Calu3 (cell line): ENCODE results near the gene MYH9. TPM values are rescaled to one million over a fixed set of nuclear protein-coding genes. Genes with fewer than 3 reads are reported as not detected.

Source experiments
- BruUV-seq: library from RNA; stranded (reverse); fragments of 400-500 nt; replicated peaks from 2 replicates; lab custom pipeline; 2021; lab: Mats Ljungman, UMichigan
- CTCF ChIA-PET: fragments of 300-600 bp; sonication (Branson Sonifier 250); formaldehyde crosslinking; loops from one replicate; lab custom pipeline; 2022; ENCODE audit warnings: antibody characterized with exemption; lab: Charles Lee
- DNase-seq: peaks from one replicate; pipeline ENCODE4 v3.0.0; 2022
- H3K27ac Mint-ChIP-seq: one replicate; pipeline ENCODE4 v1.8.0; 2022; ENCODE audit warnings: mixed read lengths; ENCODE audit not compliant: unreplicated experiment
- H3K27me3 Mint-ChIP-seq: one replicate; pipeline ENCODE4 v1.8.0; 2022; ENCODE audit warnings: mixed read lengths; ENCODE audit not compliant: unreplicated experiment
- H3K36me3 Mint-ChIP-seq: one replicate; pipeline ENCODE4 v1.8.0; 2022; ENCODE audit warnings: mild to moderate bottlenecking, moderate library complexity, mixed read lengths; ENCODE audit not compliant: insufficient read depth, unreplicated experiment
- H3K4me1 Mint-ChIP-seq: one replicate; pipeline ENCODE4 v1.8.0; 2022; ENCODE audit warnings: mild to moderate bottlenecking, low read depth, mixed read lengths; ENCODE audit not compliant: unreplicated experiment
- H3K4me3 Mint-ChIP-seq: one replicate; pipeline ENCODE4 v1.8.0; 2022; ENCODE audit warnings: mild to moderate bottlenecking, low read depth, moderate library complexity, mixed read lengths; ENCODE audit not compliant: unreplicated experiment
- H3K9me3 Mint-ChIP-seq: one replicate; pipeline ENCODE4 v1.8.0; 2022; ENCODE audit warnings: low read depth, mixed read lengths; ENCODE audit not compliant: unreplicated experiment
- intact Hi-C: fragments of 100-400 bp; cut with micrococcal nuclease; formaldehyde crosslinking; loops from one replicate; pipeline ENCODE4 v1.10.0; 2022; ENCODE audit not compliant: unreplicated experiment
- total RNA-seq: library from RNA; stranded (reverse); gene quantifications from 2 replicates; pipeline ENCODE4 v1.2.3, GENCODE V29; 2022
- TF ChIP-seq, protein P1 (sequence below): fragments of 200-600 bp; IDR thresholded peaks from one replicate; pipeline ENCODE4 v1.8.0; 2022; ENCODE audit warnings: antibody characterized with exemption; ENCODE audit not compliant: unreplicated experiment

Gene MYH9
- total RNA-seq, 1 experiment from 2014 or later = 606 TPM

DNA sequence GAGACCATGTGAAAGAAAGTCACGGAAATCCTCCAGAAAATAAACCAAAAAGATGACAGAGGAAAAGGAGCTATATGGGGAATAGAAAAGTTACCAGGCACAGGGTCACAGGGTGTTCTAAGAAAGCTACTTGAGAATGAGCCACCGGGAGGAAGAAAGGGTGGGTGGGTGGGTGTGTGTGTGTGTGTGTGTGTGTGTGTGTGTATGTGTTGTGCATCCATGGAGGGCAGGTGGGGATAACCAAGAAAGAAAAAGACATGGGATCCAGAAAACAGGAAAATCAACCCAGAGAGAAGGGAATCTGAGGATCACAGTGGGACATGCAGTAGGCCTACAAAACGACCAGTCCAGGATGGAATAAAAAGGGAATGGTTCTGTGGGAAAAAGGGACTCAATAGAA lies 152.2 kb downstream of the MYH9 start:
- TF ChIP-seq, protein P1, sequence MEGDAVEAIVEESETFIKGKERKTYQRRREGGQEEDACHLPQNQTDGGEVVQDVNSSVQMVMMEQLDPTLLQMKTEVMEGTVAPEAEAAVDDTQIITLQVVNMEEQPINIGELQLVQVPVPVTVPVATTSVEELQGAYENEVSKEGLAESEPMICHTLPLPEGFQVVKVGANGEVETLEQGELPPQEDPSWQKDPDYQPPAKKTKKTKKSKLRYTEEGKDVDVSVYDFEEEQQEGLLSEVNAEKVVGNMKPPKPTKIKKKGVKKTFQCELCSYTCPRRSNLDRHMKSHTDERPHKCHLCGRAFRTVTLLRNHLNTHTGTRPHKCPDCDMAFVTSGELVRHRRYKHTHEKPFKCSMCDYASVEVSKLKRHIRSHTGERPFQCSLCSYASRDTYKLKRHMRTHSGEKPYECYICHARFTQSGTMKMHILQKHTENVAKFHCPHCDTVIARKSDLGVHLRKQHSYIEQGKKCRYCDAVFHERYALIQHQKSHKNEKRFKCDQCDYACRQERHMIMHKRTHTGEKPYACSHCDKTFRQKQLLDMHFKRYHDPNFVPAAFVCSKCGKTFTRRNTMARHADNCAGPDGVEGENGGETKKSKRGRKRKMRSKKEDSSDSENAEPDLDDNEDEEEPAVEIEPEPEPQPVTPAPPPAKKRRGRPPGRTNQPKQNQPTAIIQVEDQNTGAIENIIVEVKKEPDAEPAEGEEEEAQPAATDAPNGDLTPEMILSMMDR = no peak
- H3K27ac Mint-ChIP-seq = peak overlapping the region; percentile 8
- H3K4me3 Mint-ChIP-seq = peak overlapping the region; percentile 97
- H3K4me1 Mint-ChIP-seq = peaks cover 60% of the 10 kb centered on the region
- CTCF ChIA-PET = interaction anchor here (0.7 kb wide), 1 partner anchor 9 kb away, joined by 3 read pairs; no protein-coding TSS in a partner anchor
- peaks cover 76% of the 10 kb centered on the region for H3K36me3 Mint-ChIP-seq
- intact Hi-C loops = no loop called here
- H3K27me3 Mint-ChIP-seq = no peaks in the 10 kb centered on the region
- H3K9me3 Mint-ChIP-seq = no peaks in the 10 kb centered on the region
- DNase-seq = no peak
- no TSS peak for BruUV-seq

DNA sequence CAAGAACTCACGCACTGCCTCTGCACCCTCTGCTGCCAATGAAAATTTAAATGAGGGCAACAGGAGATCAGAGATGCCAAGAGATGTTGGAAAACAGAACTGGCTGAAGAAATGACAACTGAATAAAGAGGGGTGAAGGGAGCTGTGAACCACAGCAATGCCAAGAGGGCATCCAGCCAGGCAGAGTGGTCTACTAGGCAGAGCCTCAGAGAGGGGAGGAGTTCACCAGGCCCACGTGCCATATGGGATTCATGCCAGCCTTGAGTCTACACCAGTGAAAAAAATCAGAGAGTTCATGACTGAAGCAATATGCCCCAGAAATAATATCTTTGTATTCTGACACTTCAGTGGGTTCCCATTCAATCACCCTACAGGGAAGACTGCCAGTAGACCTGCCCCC lies 152.8 kb downstream of the MYH9 start:
- TF ChIP-seq, protein P1 = no peak
- peaks cover 77% of the 10 kb centered on the region for H3K36me3 Mint-ChIP-seq
- H3K9me3 Mint-ChIP-seq = no peaks in the 10 kb centered on the region
- peaks cover 56% of the 10 kb centered on the region for H3K4me1 Mint-ChIP-seq
- peak overlapping the region; percentile 97 for H3K4me3 Mint-ChIP-seq
- no peaks in the 10 kb centered on the region for H3K27me3 Mint-ChIP-seq
- no peak for DNase-seq
- BruUV-seq = no TSS peak
- no peak overlapping the region for H3K27ac Mint-ChIP-seq
- CTCF ChIA-PET = no interaction called here
- intact Hi-C loops = no loop called here

DNA sequence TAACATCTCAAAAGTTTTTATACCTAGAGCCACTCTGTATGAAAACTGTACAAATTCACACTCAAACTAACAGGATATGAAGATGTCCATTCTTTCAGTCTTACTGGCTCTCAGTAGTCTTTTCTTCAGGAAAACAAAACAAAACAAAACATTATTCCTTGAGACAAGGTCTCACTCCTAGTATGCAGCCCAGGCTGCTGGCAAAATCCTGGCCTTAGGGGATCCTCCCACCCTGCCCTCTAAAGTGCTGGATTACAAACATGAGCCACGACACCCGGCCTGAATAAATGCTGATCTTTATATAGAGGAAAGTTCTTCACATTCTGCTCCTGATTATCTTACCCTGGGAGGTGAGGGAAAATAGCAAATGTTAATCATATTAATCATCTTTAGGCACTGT lies 153.6 kb downstream of the MYH9 start:
- H3K36me3 Mint-ChIP-seq = peaks cover 77% of the 10 kb centered on the region
- TF ChIP-seq, protein P1 = no peak
- H3K27ac Mint-ChIP-seq = no peak overlapping the region
- no peaks in the 10 kb centered on the region for H3K9me3 Mint-ChIP-seq
- H3K4me1 Mint-ChIP-seq = peaks cover 49% of the 10 kb centered on the region
- intact Hi-C loops = no loop called here
- no peak overlapping the region for H3K4me3 Mint-ChIP-seq
- DNase-seq = no peak
- no peaks in the 10 kb centered on the region for H3K27me3 Mint-ChIP-seq
- CTCF ChIA-PET = no interaction called here
- BruUV-seq = no TSS peak

DNA sequence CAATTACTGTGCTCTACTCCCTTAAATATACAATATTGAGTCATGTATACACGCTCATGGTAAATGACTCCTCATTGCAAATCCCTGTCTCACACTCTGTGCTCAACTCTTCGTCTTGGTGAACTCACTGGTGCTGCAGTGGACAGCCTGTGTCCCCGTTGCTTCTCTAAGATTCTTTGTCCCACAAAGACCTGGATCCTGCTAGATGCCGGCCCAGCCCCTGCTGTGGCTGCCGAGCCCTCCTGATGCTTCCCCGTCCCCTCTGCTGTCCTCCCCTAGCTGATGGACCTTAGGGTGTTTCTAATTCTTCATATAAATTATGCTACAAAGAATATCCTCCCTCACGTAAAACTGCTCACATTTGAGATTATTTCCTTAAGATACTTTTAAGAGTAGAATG lies 154.0 kb downstream of the MYH9 start:
- CTCF ChIA-PET = no interaction called here
- Mint-ChIP-seq H3K27me3 (no peaks in the 10 kb centered on the region), H3K36me3 (peaks cover 73% of the 10 kb centered on the region), H3K27ac (no peak overlapping the region), H3K9me3 (no peaks in the 10 kb centered on the region), H3K4me1 (peaks cover 48% of the 10 kb centered on the region), H3K4me3 (no peak overlapping the region)
- BruUV-seq = no TSS peak
- DNase-seq = no peak
- intact Hi-C loops = no loop called here
- TF ChIP-seq, protein P1 = no peak
